OCI-LY7 (cell line): ENCODE results near the gene SDHAF3. TPM values are rescaled to one million over a fixed set of nuclear protein-coding genes. Genes with fewer than 3 reads are reported as not detected.

ENCODE experiments used
- BruUV-seq: library from RNA; stranded (reverse); fragments of 400-500 nt; replicated peaks from 2 replicates; lab custom pipeline; 2021; lab: Mats Ljungman, UMichigan
- CTCF ChIA-PET: fragments of 300-600 bp; sonication (Branson Sonifier 250); formaldehyde crosslinking; loops from one replicate; lab custom pipeline; 2022; ENCODE audit warnings: antibody characterized with exemption; ENCODE audit not compliant: unreplicated experiment; lab: Charles Lee
- POLR2A ChIA-PET: fragments of 300-600 bp; sonication (Branson Sonifier 250); formaldehyde crosslinking; loops from one replicate; lab custom pipeline; 2022; ENCODE audit warnings: antibody characterized with exemption; lab: Charles Lee
- DNase-seq: peaks from one replicate; pipeline ENCODE4 v3.0.0-alpha.2; 2015; ENCODE audit warnings: low spot score
- H2AFZ ChIP-seq: fragments of 200-600 bp; sonication (generic), shearing (Covaris generic); 2 replicates; pipeline ENCODE4 v1.6.1; 2014; ENCODE audit warnings: mild to moderate bottlenecking, antibody characterized with exemption, low read length, moderate library complexity
- H3K27ac ChIP-seq: fragments of 200-600 bp; sonication (generic); 2 replicates; pipeline ENCODE4 v1.5.1; 2014; ENCODE audit warnings: mixed run types, low read depth, mild to moderate bottlenecking, moderate library complexity, low read length, inconsistent platforms; ENCODE audit not compliant: poor library complexity, severe bottlenecking
- H3K36me3 ChIP-seq: fragments of 200-600 bp; sonication (generic); 2 replicates; pipeline ENCODE4 v1.6.1; 2014; ENCODE audit warnings: mild to moderate bottlenecking, antibody characterized with exemption, low read length, moderate library complexity, mixed read lengths; ENCODE audit not compliant: insufficient read depth
- H3K4me1 ChIP-seq: fragments of 200-600 bp; sonication (generic); 2 replicates; pipeline ENCODE4 v1.5.1; 2014; ENCODE audit warnings: mild to moderate bottlenecking, low read length; ENCODE audit not compliant: insufficient read depth, poor library complexity, severe bottlenecking
- H3K4me2 ChIP-seq: fragments of 200-600 bp; sonication (generic); 2 replicates; pipeline ENCODE4 v1.6.1; 2014; ENCODE audit warnings: mild to moderate bottlenecking, low read length
- H3K4me3 ChIP-seq: fragments of 200-600 bp; sonication (generic); 2 replicates; pipeline ENCODE4 v1.5.1; 2014; ENCODE audit warnings: mild to moderate bottlenecking, low read depth, low read length; ENCODE audit not compliant: poor library complexity, severe bottlenecking
- H3K79me2 ChIP-seq: fragments of 200-600 bp; sonication (generic); 2 replicates; pipeline ENCODE4 v1.6.1; 2016; ENCODE audit warnings: low read depth, mild to moderate bottlenecking, low read length, moderate library complexity, mixed read lengths; ENCODE audit not compliant: insufficient read depth
- H3K9me2 ChIP-seq: fragments of 200-600 bp; sonication (generic); 2 replicates; pipeline ENCODE4 v1.6.1; 2016; ENCODE audit warnings: mild to moderate bottlenecking, low read length, mixed read lengths; ENCODE audit not compliant: insufficient read depth
- H3K9me3 ChIP-seq: fragments of 200-600 bp; sonication (generic); 2 replicates; pipeline ENCODE4 v1.6.1; 2014; ENCODE audit warnings: mild to moderate bottlenecking, mixed run types, low read length, mixed read lengths
- H4K20me1 ChIP-seq: fragments of 200-600 bp; sonication (generic); 2 replicates; pipeline ENCODE4 v1.6.1; 2014; ENCODE audit warnings: mild to moderate bottlenecking, antibody characterized with exemption, low read length, moderate library complexity, mixed read lengths; ENCODE audit not compliant: insufficient read depth
- EZH2phosphoT487 ChIP-seq: fragments of 200-600 bp; sonication (generic); IDR thresholded peaks from 2 replicates; pipeline ENCODE4 v1.6.1; 2018; ENCODE audit warnings: low read depth, borderline replicate concordance, mild to moderate bottlenecking, mixed run types, antibody characterized with exemption, low read length, moderate library complexity, mixed read lengths
- intact Hi-C: fragments of 100-400 bp; cut with micrococcal nuclease; formaldehyde crosslinking; loops from one replicate; pipeline ENCODE4 v1.10.0; 2022; ENCODE audit not compliant: unreplicated experiment
- total RNA-seq, 2 experiments: library from RNA; depleted of rRNA in 1 of 2; stranded (reverse); fragments of >200 nt in 1 of 2; shearing (Covaris generic) in 1 of 2; gene quantifications; 2 replicates each; pipeline ENCODE4 v1.2.3, GENCODE V29; 2014 to 2022
- TF ChIP-seq, protein P1 (sequence below): fragments of 200-600 bp; sonication (generic); conservative IDR thresholded peaks from 2 replicates; pipeline ENCODE4 v1.5.1; 2014; ENCODE audit warnings: mild to moderate bottlenecking, antibody characterized with exemption, low read length, moderate library complexity, mixed read lengths

The SDHAF3 gene
- total RNA-seq, 2 experiments from 2014 or later = 27.9 to 30.6 TPM

GRCh38 chr7:97219237-97219636 is 101.7 kb downstream of the SDHAF3 start:
- H3K9me2 ChIP-seq = no peaks in the 10 kb centered on the region
- no peak overlapping the region for H3K27ac ChIP-seq
- H3K9me3 ChIP-seq = no peaks in the 10 kb centered on the region
- H3K36me3 ChIP-seq = no peaks in the 10 kb centered on the region
- POLR2A ChIA-PET = no interaction called here
- H3K4me3 ChIP-seq = no peak overlapping the region
- H3K4me1 ChIP-seq = no peaks in the 10 kb centered on the region
- H2AFZ ChIP-seq = no peak overlapping the region
- no peak for TF ChIP-seq EZH2phosphoT487
- TF ChIP-seq, protein P1, sequence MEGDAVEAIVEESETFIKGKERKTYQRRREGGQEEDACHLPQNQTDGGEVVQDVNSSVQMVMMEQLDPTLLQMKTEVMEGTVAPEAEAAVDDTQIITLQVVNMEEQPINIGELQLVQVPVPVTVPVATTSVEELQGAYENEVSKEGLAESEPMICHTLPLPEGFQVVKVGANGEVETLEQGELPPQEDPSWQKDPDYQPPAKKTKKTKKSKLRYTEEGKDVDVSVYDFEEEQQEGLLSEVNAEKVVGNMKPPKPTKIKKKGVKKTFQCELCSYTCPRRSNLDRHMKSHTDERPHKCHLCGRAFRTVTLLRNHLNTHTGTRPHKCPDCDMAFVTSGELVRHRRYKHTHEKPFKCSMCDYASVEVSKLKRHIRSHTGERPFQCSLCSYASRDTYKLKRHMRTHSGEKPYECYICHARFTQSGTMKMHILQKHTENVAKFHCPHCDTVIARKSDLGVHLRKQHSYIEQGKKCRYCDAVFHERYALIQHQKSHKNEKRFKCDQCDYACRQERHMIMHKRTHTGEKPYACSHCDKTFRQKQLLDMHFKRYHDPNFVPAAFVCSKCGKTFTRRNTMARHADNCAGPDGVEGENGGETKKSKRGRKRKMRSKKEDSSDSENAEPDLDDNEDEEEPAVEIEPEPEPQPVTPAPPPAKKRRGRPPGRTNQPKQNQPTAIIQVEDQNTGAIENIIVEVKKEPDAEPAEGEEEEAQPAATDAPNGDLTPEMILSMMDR = no peak
- no peaks in the 10 kb centered on the region for H3K79me2 ChIP-seq
- H3K4me2 ChIP-seq = no peak overlapping the region
- no peak for DNase-seq
- intact Hi-C loops = no loop called here
- no peaks in the 10 kb centered on the region for H4K20me1 ChIP-seq
- no TSS peak for BruUV-seq
- CTCF ChIA-PET = no interaction called here

- Histone ChIP-seq H3K27ac (no peak overlapping the region), H3K36me3 (no peaks in the 10 kb centered on the region), H3K9me3 (no peaks in the 10 kb centered on the region), H3K4me3 (no peak overlapping the region), H3K4me1 (no peaks in the 10 kb centered on the region), H3K9me2 (no peaks in the 10 kb centered on the region), H3K79me2 (no peaks in the 10 kb centered on the region), H4K20me1 (no peaks in the 10 kb centered on the region), H3K4me2 (no peak overlapping the region), H2AFZ (no peak overlapping the region)
- POLR2A ChIA-PET = no interaction called here
- BruUV-seq = no TSS peak
- no peak for DNase-seq
- no peak for TF ChIP-seq EZH2phosphoT487
- TF ChIP-seq, protein P1 = no peak
- CTCF ChIA-PET = no interaction called here
- intact Hi-C loops = no loop called here
Observed at GRCh38 chr7:97224316-97224715, 106.8 kb downstream of the SDHAF3 start.

GRCh38 chr7:97226541-97226940 is 109.0 kb downstream of the SDHAF3 start:
- Histone ChIP-seq H3K79me2 (no peaks in the 10 kb centered on the region), H3K4me2 (no peak overlapping the region), H3K9me3 (no peaks in the 10 kb centered on the region), H2AFZ (no peak overlapping the region), H3K9me2 (no peaks in the 10 kb centered on the region), H3K4me3 (no peak overlapping the region), H3K36me3 (no peaks in the 10 kb centered on the region), H3K27ac (no peak overlapping the region), H4K20me1 (no peaks in the 10 kb centered on the region), H3K4me1 (no peaks in the 10 kb centered on the region)
- POLR2A ChIA-PET = no interaction called here
- DNase-seq = no peak
- no TSS peak for BruUV-seq
- TF ChIP-seq EZH2phosphoT487 = no peak
- TF ChIP-seq, protein P1 = no peak
- CTCF ChIA-PET = no interaction called here
- intact Hi-C loops = no loop called here

Other genes starting within 250 kb of the SDHAF3 start
- not detected in 2 replicates for gene DLX6, start 112.1 kb upstream of the SDHAF3 start, total RNA-seq (2014; rRNA removed; shearing (Covaris generic))
- not detected in 2 replicates for gene DLX6, start 112.1 kb upstream of the SDHAF3 start, total RNA-seq (2022)
- gene DLX5, start 92.9 kb upstream of the SDHAF3 start, total RNA-seq (2014; rRNA removed; shearing (Covaris generic)) = not detected in 2 replicates
- gene DLX5, start 92.9 kb upstream of the SDHAF3 start, total RNA-seq (2022) = not detected in 2 replicates